C4-2B (cell line): Measurements from ENCODE around the gene ACE.

Experiments
- H3K27ac ChIP-seq: fragments of 450-650 bp; 2 replicates; pipeline ENCODE4 v1.5.1; 2017
- CTCF ChIP-seq: fragments of 450-650 bp; conservative IDR thresholded peaks from 2 replicates; pipeline ENCODE4 v1.5.1; 2017; ENCODE audit warnings: mild to moderate bottlenecking
- ZFX ChIP-seq: fragments of 450-650 bp; IDR thresholded peaks from 2 replicates; pipeline ENCODE4 v1.6.1; 2017

ACE gene

DNA sequence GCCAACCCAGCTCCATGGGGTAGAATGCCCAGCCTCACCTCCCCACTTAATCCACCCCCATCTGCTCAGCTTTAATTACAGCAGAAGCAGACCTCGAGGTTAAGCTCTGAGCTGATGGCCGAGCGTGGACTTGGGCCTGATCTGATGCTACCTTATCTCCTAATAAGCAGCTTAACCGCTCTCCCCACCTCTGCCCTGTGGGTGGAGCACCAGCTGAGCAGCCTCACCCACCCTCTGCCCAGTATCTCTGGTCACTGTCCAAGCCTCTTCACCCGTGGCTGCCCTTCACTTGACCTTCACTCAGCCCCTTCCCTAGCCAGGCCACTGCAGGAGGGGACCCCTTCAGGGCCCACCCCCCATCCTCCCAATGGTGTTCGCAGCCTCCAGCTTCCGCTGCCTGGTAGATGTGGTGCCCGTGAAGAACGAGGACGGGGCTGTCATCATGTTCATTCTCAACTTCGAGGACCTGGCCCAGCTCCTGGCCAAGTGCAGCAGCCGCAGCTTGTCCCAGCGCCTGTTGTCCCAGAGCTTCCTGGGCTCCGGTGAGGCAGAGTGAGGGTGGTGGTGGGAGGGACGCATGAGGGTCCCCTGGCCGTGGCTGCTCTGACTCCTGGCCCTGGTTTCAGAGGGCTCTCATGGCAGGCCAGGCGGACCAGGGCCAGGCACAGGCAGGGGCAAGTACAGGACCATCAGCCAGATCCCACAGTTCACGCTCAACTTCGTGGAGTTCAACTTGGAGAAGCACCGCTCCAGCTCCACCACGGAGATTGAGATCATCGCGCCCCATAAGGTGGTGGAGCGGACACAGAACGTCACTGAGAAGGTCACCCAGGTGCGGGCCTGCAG, 53.1 kb downstream of the ACE start:
- no peak for TF ChIP-seq ZFX
- no peak for TF ChIP-seq CTCF
- H3K27ac ChIP-seq: no peak overlapping the region

- no peak overlapping the region for H3K27ac ChIP-seq
- TF ChIP-seq ZFX (no peak), CTCF (no peak)
These were observed 53.7 kb downstream of the ACE start for GRCh38 chr17:63530557-63531021.

DNA sequence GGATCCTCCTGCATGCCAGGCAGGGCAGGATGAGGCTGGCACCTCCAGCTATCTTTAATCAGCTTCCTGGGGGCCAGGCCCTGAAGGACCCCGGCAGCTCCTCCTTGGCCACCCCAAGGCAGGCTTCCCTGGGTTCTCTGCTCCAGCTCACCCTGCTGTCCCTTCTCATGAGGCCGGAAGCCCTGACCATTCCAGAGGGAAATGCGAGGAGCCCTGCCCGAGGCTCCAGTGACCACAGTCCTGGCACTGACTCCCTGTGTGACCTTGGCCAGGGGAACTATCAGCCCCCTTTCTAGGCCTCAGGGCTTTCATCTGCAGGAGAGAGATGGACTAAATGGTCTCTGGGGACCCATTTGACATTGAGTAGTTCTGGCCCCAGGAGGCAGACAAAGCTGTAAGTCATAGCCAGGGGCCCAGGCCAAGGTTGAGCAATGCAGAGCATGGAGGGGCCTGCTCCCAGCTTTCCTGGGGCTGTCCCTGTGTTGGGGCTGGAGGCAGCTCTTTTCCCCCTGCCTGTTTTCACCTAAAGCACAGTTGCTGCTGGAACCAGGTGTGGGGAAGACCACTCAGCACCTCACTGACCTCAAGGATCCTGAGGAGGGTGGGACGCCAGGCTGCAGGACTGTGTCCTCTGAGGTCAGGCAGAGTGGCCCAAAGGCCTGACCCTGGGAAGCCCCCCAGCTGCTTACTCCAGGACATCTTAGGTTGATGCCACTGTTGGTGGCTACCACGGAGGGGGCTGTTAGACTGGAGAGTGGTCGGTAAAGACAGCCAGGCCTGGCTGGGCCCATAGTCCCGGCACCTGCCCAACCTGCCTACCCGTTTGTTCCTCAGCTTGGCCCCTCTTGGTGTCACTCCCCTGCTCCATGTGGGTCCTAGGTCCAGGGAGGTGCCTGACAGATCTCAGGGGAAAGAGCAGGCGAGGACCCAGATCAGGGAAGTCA, 54.4 kb downstream of the ACE start:
- no peak for TF ChIP-seq CTCF
- TF ChIP-seq ZFX: no peak
- no peak overlapping the region for H3K27ac ChIP-seq

GRCh38 chr17:63533433-63534077, 56.7 kb downstream of the ACE start:
- H3K27ac ChIP-seq: no peak overlapping the region
- TF ChIP-seq CTCF: no peak
- TF ChIP-seq ZFX: no peak

- TF ChIP-seq CTCF (no peak), ZFX (no peak)
- no peak overlapping the region for H3K27ac ChIP-seq
These were observed 57.3 kb downstream of the ACE start for GRCh38 chr17:63534078-63534570.

DNA sequence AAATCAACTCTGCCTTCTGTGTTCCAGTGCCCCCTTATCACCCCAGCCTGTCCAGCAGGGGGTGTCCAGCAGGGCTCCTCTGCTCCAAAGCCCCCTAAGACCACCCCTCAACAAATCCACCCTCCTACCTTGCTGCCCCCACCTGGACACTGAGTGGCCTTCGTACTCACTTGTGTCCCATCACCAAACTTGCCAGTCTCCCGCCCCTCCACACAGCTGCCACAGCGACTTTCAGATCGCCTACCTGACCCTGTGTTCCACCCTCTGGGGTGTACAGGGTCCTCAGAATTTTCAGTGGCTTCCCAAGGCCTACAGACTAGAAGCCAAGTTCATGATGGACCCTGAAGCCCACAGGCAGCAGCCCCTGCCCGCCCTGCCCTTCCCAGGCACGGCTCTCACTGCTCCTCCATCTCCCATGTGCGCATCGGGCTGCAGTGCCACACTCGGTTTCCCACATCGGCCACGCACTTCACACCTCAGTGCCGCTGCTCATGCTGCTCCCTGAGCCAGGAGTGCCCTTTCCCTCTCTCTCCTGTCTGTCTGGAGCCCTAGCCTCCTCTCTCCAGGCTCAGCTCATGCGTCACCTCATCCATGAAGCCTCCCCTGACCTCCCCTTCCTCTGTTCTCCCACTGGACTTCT, 58.1 kb downstream of the ACE start:
- TF ChIP-seq ZFX (no peak), CTCF (no peak)
- H3K27ac ChIP-seq: no peak overlapping the region
